Spinal cord (tissue), 10 donors: ENCODE results near the gene PITX1. TPM values are rescaled to one million over a fixed set of nuclear protein-coding genes. Genes with fewer than 3 reads are reported as not detected.
"Not testable (repeated sequence)": the region's sequence is repeated elsewhere in the genome, so short reads cannot be mapped to it uniquely, and the experiment has no call there.

ENCODE experiments used
- DNase-seq, 6 donors: peaks; one replicate each; pipeline versions ENCODE4 v3.0.0 to v3.0.0-alpha.2; 2013 to 2015; ENCODE audit warnings: low spot score in 6 of 6, low read depth in 4 of 6
- H3K27ac ChIP-seq: one replicate; pipeline ENCODE4 v1.5.1; 2013; ENCODE audit warnings: low read depth, low read length, control low read depth
- H3K27me3 ChIP-seq: one replicate; pipeline ENCODE4 v1.6.1; 2013; ENCODE audit warnings: low read length; ENCODE audit not compliant: control insufficient read depth, insufficient read depth
- H3K36me3 ChIP-seq: one replicate; pipeline ENCODE4 v1.6.1; 2013; ENCODE audit warnings: low read length; ENCODE audit not compliant: control insufficient read depth, insufficient read depth
- H3K4me1 ChIP-seq: one replicate; pipeline ENCODE4 v1.6.1; 2013; ENCODE audit warnings: low read length; ENCODE audit not compliant: control insufficient read depth, insufficient read depth
- H3K4me3 ChIP-seq: one replicate; pipeline ENCODE4 v1.5.1; 2013; ENCODE audit warnings: low read depth, low read length, control low read depth
- H3K9me3 ChIP-seq: one replicate; pipeline ENCODE4 v1.6.1; 2013; ENCODE audit warnings: low read length; ENCODE audit not compliant: control insufficient read depth, insufficient read depth
- WGBS: methylation state at CpG from one replicate; pipeline ENCODE4 v1.1.5; 2013; ENCODE audit warnings: missing lambda C conversion rate; ENCODE audit not compliant: insufficient coverage; 5-methylcytosine and 5-hydroxymethylcytosine counted together
- polyA plus RNA-seq, 2 donors: library from polyadenylated mRNA; unstranded; fragments of 120-200 nt; gene quantifications; one replicate each; pipeline ENCODE4 v1.2.1, GENCODE V29; 2013; ENCODE audit not compliant: insufficient read length in 2 of 2
- total RNA-seq, 2 donors: library from RNA; depleted of rRNA in 1 of 2; stranded (reverse); fragments of 120-200 nt in 1 of 2; fragments of >200 nt in 1 of 2; gene quantifications; one replicate each; pipeline versions ENCODE4 v1.2.3 to v1.2.4, GENCODE V29; 2013 to 2014
- donor health status: healthy.

The PITX1 gene
- total and polyA plus RNA-seq, 4 donors, result 0.11 TPM; not detected in 3

- WGBS, result 85% methylated on average over 9 of the region's 11 CpGs
- Histone ChIP-seq H3K27ac (no peak overlapping the region), H3K4me3 (no peak overlapping the region), H3K27me3 (no peaks in the 10 kb centered on the region), H3K9me3 (no peaks in the 10 kb centered on the region), H3K4me1 (peaks cover 3% of the 10 kb centered on the region), H3K36me3 (no peaks in the 10 kb centered on the region)
- DNase-seq, result no peak
These were observed 26.2 kb downstream of the PITX1 start for GRCh38 chr5:135007749-135008363.

GRCh38 chr5:135007305-135007704, 26.7 kb downstream of the PITX1 start:
- H3K27me3 ChIP-seq, result no peaks in the 10 kb centered on the region
- no peak for DNase-seq
- H3K4me3 ChIP-seq, result no peak overlapping the region
- 88% methylated on average over 9 of the region's 9 CpGs for WGBS
- no peaks in the 10 kb centered on the region for H3K4me1 ChIP-seq
- H3K27ac ChIP-seq, result no peak overlapping the region
- H3K36me3 ChIP-seq, result no peaks in the 10 kb centered on the region
- no peaks in the 10 kb centered on the region for H3K9me3 ChIP-seq

- Histone ChIP-seq H3K4me1 (no peaks in the 10 kb centered on the region), H3K27me3 (no peaks in the 10 kb centered on the region), H3K4me3 (no peak overlapping the region), H3K9me3 (no peaks in the 10 kb centered on the region), H3K27ac (no peak overlapping the region), H3K36me3 (no peaks in the 10 kb centered on the region)
- WGBS, result 73% methylated on average over 3 of the region's 3 CpGs
- DNase-seq, result no peak
These were observed 29.0 kb downstream of the PITX1 start for GRCh38 chr5:135005076-135005475.

- DNase-seq, result no peak
- WGBS, result 87% methylated on average over 3 of the region's 3 CpGs
- Histone ChIP-seq H3K36me3 (no peaks in the 10 kb centered on the region), H3K4me3 (no peak overlapping the region), H3K4me1 (no peaks in the 10 kb centered on the region), H3K27me3 (no peaks in the 10 kb centered on the region), H3K27ac (no peak overlapping the region), H3K9me3 (no peaks in the 10 kb centered on the region)
These were observed 29.7 kb downstream of the PITX1 start for GRCh38 chr5:135004376-135004775.

GRCh38 chr5:134998068-134998467, 36.0 kb downstream of the PITX1 start:
- not testable (repeated sequence) for H3K4me3 ChIP-seq, DNase-seq, H3K27me3 ChIP-seq, H3K36me3 ChIP-seq, H3K4me1 ChIP-seq, H3K9me3 ChIP-seq, H3K27ac ChIP-seq
- WGBS, result no CpG with 5 or more reads among the region's 5 CpGs

GRCh38 chr5:134997015-134997414, 37.0 kb downstream of the PITX1 start:
- WGBS, result 88% methylated on average over 9 of the region's 11 CpGs
- Histone ChIP-seq H3K9me3 (no peaks in the 10 kb centered on the region), H3K4me3 (no peak overlapping the region), H3K27ac (no peak overlapping the region), H3K4me1 (no peaks in the 10 kb centered on the region), H3K36me3 (no peaks in the 10 kb centered on the region), H3K27me3 (no peaks in the 10 kb centered on the region)
- DNase-seq, result no peak

- H3K9me3 ChIP-seq, result no peaks in the 10 kb centered on the region
- 89% methylated on average over 8 of the region's 8 CpGs for WGBS
- no peaks in the 10 kb centered on the region for H3K36me3 ChIP-seq
- no peak overlapping the region for H3K27ac ChIP-seq
- no peak for DNase-seq
- H3K27me3 ChIP-seq, result no peaks in the 10 kb centered on the region
- no peak overlapping the region for H3K4me3 ChIP-seq
- H3K4me1 ChIP-seq, result no peaks in the 10 kb centered on the region
These were observed 38.1 kb downstream of the PITX1 start for GRCh38 chr5:134995850-134996402.

GRCh38 chr5:134994560-134995156, 39.4 kb downstream of the PITX1 start:
- no peaks in the 10 kb centered on the region for H3K9me3 ChIP-seq
- DNase-seq, result no peak
- no peaks in the 10 kb centered on the region for H3K36me3 ChIP-seq
- no peak overlapping the region for H3K4me3 ChIP-seq
- H3K27ac ChIP-seq, result no peak overlapping the region
- WGBS, result 61% methylated on average over 2 of the region's 2 CpGs
- H3K4me1 ChIP-seq, result no peaks in the 10 kb centered on the region
- H3K27me3 ChIP-seq, result no peaks in the 10 kb centered on the region

GRCh38 chr5:134993161-134993560, 40.9 kb downstream of the PITX1 start:
- Histone ChIP-seq H3K4me3 (no peak overlapping the region), H3K9me3 (no peaks in the 10 kb centered on the region), H3K36me3 (no peaks in the 10 kb centered on the region), H3K27me3 (no peaks in the 10 kb centered on the region), H3K4me1 (no peaks in the 10 kb centered on the region), H3K27ac (no peak overlapping the region)
- no peak for DNase-seq
- WGBS, result 100% methylated on average over 1 of the region's 2 CpGs

- H3K4me3 ChIP-seq, result no peak overlapping the region
- H3K27ac ChIP-seq, result no peak overlapping the region
- H3K27me3 ChIP-seq, result no peaks in the 10 kb centered on the region
- no peaks in the 10 kb centered on the region for H3K4me1 ChIP-seq
- H3K9me3 ChIP-seq, result no peaks in the 10 kb centered on the region
- 98% methylated on average over 4 of the region's 5 CpGs for WGBS
- no peaks in the 10 kb centered on the region for H3K36me3 ChIP-seq
- no peak for DNase-seq
These were observed 41.9 kb downstream of the PITX1 start for GRCh38 chr5:134992148-134992547.
